Fibroblast of upper back skin (primary cell): ENCODE measurements around the gene PRRC1.
"Not testable (repeated sequence)": the region's sequence is repeated elsewhere in the genome, so short reads cannot be mapped to it uniquely, and the experiment has no call there.

Source experiments
- DNase-seq: peaks from one replicate; pipeline ENCODE4 v3.0.0-alpha.2; 2013

PRRC1 gene

GRCh38 chr5:127517480-127518318 lies at the start of gene PRRC1:
Gene PRRC1, plus strand, starts transcription at chr5:127517640. Its CDS starts 5,840 bp downstream, at chr5:127523480.
- peak; percentile 81 for DNase-seq

DNA sequence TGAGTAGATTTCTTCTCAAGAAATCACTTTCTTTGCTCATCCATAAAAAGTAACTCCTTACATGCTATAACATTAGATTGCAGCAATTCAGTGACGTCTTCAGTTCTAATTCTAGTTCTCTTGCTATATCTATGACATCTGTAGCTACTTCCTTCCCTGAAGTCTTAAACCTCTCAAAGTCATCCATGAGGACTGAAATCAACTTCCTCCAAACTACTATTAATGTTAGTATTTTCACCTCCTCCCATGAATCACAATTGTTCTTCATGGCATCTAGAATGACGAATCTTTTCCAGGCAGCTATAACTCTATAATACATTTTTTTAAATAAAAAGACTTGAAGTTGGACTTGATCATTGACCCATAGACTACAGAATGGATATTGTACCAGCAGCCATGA lies 46.2 kb upstream of the PRRC1 start:
- no peak for DNase-seq

- DNase-seq = no peak
Observed at GRCh38 chr5:127472700-127473099, 44.7 kb upstream of the PRRC1 start.

DNA sequence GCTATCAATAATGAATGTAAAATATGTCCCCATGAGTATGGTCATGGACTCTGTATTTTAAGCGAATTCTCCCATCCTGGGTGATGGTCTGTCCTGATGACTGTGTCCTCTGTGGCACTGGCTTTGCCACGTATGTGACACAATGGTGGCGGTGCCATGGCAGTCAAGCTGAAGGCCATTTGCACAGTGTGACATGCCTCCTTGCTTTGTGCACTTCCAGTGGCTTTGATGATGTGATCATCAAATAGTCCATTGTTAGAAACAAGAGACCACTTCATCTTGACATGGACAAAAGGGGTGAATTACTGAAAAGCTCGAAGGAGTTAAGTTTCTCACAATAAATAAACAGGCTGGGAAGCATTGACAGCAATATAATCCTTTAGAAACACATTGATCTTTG lies 31.0 kb upstream of the PRRC1 start:
- DNase-seq = no peak

DNA sequence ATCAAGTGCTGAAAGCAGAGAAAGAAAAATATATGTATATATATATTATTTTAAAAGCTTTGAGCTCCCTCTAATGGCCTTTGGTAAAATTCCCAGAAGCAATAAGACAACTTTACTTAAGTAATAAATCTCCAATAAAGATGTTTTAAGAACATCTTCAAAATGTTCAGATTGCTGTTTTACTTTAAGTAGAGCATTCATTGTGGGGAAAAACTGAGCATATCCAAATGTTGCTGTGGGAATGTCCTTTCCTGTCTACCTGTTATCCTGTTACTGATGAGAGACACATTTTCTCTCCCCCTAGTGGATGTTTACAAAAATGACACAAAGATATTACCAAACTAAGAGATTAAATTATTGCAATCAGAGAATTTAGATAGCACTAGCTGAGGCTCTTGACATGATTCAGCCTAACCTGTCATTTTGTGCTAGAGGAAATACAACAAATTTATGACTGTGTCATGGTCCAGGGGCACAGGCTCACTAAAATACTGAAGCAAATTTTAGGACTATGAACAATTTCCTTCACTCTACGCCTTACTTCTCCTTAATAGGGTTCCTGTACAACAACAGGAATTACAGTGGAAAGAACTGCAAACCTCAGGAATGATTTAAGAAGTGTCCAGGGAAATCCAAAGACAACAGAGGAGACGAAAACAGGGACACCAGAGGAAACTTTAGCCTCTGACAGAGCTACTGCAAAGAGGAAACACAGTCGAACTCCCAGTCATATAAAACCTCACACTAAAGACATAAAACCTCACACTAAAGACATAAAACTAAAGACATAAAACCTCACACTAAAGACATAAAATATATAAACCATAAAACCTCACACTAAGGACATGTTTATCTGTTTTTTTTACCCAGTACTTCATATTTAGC lies 24.3 kb upstream of the PRRC1 start:
- peak; percentile 48 for DNase-seq

DNA sequence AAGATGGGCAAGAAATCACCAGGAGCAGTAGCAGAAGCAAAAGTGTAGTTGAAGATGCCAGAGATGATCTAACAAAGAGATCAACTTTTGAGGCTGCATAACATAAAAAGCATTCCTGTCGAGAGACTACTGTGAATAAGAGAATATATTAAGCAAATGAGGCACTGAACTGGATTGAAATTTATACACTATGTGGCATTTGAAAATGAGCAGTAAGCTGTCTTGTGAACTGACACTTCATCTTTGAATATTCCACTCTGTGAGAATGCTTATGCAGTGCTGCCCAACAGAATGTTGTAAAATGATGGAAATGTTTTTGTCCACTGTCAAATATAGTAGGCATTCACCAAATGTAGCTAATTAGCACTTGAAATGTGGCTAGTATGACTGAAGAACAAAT lies 18.9 kb upstream of the PRRC1 start:
- no peak for DNase-seq

DNA sequence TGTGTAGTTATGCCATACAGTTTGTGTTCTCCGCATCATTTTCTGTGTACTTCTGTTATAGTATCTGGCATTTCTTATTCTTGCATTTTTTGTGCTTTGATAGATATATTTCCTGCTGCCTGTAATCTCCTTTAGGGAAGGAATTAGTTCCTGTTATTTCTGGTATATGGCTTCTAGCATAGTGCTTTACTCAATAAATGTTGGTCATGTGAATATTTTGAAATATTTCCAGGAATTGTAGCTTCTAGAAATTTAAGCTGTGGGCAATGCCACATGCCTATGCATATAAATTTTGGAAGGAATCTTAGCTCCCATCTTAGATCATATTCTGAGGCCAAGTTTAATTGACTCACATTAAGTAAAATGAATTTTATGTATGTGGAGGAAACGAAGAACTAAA lies 11.5 kb upstream of the PRRC1 start:
- DNase-seq = no peak

DNA sequence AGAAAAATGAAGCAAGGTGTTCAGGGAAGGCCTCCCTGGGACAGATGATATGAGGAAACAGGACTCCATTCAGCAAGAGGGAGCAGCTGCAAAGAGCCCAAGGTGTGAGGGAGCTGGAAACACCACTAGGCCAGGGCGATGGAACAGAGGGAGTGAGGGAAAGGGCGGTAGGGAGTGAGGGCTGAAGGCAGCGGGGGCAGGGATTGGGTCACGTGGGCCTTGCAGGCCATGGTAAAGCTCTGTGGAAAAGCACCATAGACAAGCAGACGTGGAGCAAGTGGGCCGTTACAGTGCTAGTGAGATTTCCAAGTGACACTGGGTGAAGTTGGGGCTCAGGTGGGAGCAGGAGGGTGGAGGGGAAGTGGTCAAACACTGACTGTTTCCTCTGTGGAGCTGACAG lies 10.8 kb upstream of the PRRC1 start:
- no peak for DNase-seq

DNA sequence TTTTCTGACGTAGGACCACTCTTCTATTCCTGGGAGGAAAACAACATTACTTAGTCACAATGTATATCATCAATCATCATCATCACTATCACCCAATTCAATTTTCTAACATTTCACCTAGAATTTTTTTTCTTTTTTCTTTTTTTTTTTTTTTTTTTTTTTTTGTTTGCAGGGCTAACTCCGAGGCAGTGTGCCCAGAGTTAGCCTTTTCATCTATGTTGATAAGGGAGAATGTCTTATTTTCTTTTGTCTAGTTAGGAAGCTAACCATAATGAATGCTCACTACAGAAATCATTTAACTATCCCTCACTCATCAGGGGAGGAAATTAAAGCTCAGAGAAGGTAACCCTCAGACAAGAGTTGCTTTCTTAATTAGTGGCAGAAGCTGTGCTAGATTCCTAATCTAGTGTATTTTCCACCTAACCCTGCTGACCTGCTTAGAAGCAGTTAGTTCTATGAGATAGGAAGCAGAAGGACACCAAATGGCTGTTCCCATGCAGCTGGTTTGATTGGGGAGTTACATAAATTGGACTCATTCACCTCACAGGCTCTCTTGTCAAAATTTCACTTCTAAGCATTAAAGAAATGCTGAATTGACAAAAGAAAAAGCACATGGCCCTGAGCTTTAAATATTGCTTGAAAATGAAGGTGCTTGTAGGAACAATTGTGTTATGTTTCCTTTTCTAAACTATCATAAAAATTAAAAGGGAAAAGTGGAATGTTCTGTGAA lies 8.6 kb upstream of the PRRC1 start:
- DNase-seq = no peak

DNA sequence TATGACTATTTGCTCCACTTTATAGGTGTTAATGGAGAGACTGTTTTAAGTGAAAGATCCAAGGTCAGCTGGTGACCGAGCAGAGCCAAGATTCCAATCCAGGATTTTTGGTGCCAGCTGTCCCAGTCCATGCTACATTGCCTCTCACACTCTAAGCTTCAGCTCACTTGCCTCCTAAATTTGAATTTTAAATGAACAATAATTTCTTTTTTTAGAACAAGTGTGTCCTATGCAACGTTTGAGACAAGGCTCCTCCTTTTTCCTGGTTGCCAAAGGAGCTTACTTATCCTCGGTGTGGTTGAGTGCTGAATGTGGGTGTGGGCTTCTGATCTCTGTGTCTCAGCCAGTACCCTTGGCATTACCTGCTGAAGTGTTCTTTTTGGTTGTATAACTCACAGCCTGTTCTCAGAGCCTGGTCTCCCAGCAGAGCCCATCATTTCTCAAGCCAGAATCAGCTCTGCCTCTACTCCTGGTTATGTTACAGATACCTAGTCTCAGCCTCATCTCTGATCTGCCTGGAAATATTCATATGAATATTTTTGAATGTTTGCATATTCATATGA lies 4.0 kb upstream of the PRRC1 start:
- DNase-seq = no peak

DNA sequence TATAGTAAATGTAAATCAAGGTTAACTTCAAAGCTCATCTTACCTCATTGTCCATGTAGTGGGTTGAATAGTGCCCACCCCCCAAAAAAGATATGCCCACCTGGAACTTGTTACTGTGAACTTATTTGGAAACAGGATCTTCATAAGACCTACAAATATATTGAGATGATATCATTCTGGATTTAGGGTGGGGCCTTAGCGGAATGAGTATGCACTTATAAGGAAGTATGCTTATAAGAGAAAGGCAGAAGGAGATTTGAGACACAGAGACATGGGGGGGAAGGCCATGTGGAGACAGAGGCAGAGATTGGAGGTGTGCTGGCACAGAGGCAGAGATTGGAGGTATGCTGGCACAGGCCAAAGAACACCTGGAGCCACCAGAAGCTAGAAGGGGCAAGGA lies 2.6 kb upstream of the PRRC1 start:
- no peak for DNase-seq

- no peak for DNase-seq
Observed at GRCh38 chr5:127515693-127516440, 1.6 kb upstream of the PRRC1 start.

DNA sequence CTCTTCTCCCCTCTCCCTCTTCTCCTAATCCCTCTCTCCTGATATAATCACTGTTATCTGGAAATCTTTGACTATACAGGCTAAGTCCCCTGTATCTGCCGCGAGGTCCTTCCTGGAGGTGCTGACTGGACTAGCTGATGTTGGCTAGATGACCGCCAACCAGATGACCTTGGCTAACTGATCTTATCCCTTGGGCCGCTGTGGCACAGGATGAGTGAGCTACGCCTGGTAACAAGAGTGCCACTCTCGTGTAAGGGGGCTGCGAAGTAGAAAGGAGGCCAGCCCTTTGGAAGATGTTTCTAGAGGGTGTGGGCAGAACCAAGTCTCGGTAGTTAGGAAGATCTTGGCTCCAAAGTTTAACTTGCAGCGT lies 345 bp upstream of the PRRC1 start:
- no peak for DNase-seq

GRCh38 chr5:127518319-127518621 lies 830 bp downstream of the PRRC1 start:
- peak; percentile 34 for DNase-seq

GRCh38 chr5:127519527-127519926 lies 2.1 kb downstream of the PRRC1 start:
- DNase-seq = no peak

DNA sequence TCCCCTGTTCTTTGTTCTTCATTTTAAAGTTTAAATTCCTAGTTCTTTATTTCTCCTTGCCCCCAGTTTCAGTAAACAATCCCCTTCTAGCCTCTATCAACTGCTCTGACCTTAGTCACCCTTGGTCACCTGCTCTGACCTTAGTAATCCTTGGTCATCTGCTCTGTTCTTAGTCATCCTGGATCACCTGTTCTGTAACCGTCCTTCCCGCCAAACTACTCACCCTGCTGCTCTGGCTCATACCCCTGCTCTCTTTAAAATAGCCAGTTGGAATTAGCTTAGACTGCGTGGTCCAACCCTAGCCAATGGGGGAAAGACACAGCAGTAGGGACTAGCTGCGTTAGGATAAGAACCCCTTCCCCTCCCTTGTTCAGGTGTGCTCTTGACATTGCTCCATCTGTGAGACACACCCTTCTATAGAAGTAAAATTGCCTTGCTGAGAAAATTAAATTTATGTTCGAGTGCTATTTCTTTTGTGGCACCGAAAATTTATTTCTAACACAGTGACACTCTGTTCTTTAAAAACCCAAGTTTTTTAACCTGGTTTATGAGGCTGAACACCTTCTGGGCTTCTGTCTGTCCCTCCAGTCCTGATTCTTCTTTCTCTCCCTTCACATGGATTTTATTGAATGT lies 3.8 kb downstream of the PRRC1 start:
- DNase-seq = no peak

GRCh38 chr5:127525181-127525580 lies 7.7 kb downstream of the PRRC1 start:
- no peak for DNase-seq

- DNase-seq = no peak
Observed at GRCh38 chr5:127529904-127530682, 12.7 kb downstream of the PRRC1 start.

- DNase-seq = no peak
Observed at GRCh38 chr5:127536687-127537086, 19.2 kb downstream of the PRRC1 start.

DNA sequence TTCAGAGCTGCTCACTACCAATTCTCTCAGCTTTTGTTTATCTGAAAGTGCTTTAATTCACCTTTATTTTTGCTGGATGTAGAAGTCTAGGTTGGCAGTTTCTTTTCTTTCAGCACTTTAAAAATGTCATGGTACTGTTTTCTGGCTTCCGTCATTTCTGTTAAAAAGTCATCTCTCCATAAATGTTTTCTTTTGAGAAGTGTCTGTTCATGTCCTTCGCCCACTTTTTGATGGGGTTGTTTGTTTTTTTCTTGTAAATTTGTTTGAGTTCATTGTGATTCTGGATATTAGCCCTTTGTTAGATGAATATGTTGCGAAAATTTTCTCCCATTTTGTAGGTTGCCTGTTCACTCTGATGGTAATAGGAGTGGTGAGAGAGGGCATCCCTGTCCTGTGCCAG lies 23.1 kb downstream of the PRRC1 start:
- DNase-seq = not testable (repeated sequence)

DNA sequence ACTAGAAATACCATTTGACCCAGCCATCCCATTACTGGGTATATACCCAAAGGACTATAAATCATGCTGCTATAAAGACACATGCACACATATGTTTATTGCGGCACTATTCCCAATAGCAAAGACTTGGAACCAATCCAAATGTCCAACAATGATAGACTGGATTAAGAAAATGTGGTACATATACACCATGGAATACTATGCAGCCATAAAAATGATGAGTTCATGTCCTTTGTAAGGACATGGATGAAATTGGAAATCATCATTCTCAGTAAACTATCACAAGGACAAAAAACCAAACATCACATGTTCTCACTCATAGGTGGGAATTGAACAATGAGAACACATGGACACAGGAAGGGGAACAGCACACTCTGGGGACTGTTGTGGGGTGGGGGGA lies 27.8 kb downstream of the PRRC1 start:
- not testable (repeated sequence) for DNase-seq
